HG03354 (cell line): ENCODE results near the gene ZNF197.
"Not testable (repeated sequence)": the region's sequence is repeated elsewhere in the genome, so short reads cannot be mapped to it uniquely, and the experiment has no call there.

Experiments
- ATAC-seq: cut with Tn5 transposase; IDR thresholded peaks from one replicate; pipeline ENCODE4 v1.9.1; 2021; ENCODE audit warnings: mild to moderate bottlenecking; ENCODE audit not compliant: unreplicated experiment, poor library complexity, severe bottlenecking

The ZNF197 gene

DNA sequence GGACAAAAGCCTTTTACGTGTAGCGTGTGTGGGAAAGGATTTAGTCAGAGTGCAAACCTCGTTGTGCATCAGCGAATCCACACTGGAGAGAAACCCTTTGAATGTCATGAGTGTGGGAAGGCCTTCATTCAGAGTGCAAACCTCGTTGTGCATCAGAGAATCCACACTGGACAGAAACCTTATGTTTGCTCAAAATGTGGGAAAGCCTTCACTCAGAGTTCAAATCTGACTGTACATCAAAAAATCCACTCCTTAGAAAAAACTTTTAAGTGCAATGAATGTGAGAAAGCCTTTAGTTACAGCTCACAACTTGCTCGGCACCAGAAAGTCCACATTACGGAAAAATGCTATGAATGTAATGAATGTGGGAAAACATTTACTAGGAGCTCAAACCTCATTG, 34.2 kb downstream of the ZNF197 start:
- no peak for ATAC-seq

DNA sequence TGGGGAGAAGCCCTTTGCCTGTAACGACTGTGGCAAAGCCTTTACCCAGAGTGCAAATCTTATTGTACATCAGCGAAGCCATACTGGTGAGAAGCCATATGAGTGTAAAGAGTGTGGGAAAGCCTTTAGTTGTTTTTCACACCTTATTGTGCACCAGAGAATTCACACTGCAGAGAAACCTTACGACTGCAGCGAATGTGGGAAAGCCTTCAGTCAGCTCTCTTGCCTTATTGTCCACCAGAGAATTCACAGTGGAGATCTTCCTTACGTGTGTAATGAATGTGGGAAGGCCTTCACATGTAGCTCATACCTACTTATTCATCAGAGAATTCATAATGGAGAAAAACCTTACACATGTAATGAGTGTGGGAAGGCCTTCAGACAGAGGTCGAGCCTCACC, 34.6 kb downstream of the ZNF197 start:
- no peak for ATAC-seq

DNA sequence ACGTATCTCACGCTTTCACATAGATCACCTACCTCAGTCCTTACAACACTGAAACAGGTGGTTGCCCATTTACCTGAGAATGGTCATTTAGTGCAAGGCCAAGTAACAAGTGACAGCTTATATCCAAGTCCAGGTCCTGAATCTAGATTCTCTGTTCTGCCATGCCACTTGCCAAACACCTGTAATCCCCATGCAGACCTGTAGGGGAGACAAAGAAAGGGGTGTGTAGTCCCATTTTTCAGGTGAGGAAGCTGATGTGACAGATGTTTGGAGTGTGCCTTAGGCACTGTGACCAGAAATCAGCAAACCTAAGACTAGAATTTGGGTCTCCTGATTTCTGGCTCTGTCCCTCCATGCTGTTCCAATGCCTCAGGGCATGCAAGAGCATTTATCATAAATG, 36.4 kb downstream of the ZNF197 start:
- no peak for ATAC-seq

DNA sequence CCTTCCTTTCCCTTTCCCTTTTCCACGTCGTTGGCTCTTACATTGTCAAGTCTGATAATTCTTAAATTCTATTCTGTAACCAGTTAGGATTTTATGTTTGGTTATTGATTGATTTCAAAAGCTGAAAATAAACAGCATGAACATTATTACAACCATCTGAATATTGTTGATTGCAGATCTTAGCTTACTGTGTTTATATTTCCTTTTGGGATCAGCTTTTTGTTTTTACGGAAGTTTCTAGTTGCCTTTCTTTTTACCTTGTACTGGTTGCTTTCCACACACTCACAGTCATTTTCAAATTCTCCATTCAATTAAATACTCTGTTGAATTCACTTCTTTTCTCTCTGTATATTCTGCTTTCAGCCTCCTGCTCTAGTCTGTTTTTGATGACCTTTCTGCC, 40.3 kb downstream of the ZNF197 start:
- no peak for ATAC-seq

DNA sequence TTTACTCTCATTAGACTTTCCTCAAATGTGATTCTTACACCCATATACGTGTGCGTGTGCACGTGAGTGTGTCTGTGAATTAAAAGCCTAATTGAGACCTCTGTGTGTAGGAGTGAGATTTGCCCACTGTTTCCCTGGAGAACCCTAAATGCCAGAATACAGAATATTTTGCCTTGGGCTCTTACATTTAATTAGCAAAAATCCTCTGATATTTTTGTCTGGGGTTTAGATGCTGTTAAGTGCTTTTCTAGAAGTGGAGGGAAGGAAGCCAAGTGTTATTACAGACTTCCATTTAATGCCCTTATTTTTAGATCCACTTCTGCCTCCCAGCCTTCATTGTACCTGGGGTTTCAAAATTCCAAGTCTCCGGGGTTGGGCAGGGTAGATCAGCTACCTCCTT, 41.5 kb downstream of the ZNF197 start:
- no peak for ATAC-seq

DNA sequence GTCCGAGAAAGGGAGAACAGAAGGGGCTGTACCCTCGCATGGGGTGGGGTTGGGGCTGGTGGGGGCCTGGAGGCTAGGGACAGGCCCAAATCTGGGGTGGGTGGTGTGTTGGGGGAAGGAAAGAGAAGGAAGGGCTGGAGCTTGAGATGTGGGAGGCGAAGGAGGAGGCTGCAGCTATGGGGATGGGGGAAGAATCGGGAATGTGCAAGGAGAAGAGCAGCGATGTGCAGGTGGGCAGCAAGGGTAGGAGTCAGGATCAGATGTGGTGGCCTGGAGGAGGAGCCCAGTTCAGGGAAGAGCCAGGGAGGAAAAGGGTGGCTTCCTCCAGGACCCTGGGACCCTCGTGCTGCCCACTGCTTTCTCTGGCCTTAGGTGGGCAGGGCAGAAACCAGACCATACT, 44.9 kb downstream of the ZNF197 start:
- no peak for ATAC-seq

DNA sequence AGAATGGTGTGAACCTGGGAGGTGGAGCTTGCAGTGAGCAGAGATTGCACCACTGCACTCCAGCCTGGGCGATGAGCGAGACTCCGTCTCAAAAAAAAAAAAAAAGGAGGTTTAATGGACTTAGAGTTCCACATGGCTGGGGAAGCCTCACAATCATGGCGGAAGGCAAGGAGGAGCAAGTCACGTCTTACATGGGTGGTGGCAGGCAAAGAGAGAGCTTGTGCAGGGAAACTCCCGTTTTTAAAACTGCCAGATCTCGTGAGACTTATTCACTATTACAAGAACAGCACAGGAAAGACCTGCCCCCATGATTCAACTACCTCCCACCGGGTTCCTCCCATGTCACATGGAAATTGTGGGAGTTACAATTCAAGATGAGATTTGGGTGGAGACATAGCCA, 48.6 kb downstream of the ZNF197 start:
- ATAC-seq, result not testable (repeated sequence)

DNA sequence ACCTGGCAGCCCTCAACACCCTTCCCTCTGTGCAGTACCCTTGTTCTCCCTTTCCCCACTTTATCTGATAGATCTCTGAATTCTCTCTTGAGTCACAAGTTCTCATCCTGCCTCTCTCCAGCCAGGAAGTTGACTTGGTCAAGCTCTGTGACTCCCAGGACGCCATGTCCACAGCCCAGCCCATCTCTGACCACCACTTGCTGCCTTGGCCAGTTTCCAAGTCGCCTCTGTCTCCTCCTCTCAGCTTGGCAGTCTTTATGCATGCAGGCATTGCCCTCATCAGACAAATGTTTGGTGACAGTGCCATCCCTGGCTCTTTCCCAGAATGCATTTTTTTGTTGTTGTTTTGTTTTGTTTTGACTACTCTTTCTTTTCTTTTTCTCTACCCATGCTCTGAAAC, 49.4 kb downstream of the ZNF197 start:
- no peak for ATAC-seq

DNA sequence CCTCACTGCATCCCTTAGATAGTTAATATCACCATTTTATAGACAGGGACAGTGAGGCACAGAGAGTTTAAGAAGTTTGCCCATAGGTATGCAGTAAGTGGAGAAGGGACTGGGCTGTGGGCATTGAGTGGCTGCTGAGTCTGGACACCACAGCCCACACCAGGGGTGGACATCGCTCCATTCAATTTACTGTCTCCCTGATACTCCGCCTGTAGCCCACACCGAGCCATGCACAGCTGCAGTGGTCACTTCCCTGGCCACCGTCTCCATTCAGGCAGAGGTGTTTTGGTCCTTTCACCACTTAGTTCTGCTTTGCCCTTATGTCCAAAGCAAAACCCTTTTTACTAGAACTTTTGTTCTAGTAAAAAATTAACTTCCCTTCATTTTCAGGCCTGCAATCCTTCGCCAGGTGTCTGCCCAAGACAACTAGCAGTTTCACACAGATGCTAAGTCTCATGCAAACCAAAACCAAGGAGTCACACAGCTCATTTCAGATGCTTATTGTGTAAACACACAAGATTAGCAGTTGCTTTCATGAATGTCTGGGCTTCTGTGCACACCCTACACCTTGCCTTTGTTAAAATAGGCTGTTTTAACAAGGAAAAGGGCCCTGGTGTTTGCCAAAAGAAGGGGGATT, 53.8 kb downstream of the ZNF197 start:
- ATAC-seq, result peak; percentile 85

DNA sequence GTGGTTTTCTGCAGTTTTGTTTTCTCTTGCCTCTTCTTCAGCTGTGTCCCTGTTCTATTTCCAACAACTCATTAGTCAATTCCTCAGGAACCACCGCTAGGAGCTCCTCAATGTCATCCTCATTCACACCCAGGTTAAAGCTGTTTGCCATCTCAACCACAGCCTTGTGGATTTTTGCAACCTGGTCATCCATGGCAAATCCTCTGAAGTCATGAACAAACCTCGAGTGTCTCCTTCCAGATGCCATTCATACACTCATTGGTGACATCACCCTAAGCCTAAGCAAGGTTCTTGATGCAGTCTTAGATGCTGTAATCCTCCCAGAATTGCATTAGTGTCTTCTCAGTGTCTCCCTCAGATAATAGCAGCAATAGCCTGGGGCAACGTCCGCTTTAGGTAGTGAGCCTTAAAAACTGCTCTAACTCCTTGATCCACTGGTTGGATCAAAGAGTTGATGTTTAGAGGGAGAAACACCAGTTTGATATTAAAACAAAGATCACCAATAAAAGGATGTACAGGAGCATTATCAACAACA, 56.2 kb downstream of the ZNF197 start:
- ATAC-seq, result no peak

DNA sequence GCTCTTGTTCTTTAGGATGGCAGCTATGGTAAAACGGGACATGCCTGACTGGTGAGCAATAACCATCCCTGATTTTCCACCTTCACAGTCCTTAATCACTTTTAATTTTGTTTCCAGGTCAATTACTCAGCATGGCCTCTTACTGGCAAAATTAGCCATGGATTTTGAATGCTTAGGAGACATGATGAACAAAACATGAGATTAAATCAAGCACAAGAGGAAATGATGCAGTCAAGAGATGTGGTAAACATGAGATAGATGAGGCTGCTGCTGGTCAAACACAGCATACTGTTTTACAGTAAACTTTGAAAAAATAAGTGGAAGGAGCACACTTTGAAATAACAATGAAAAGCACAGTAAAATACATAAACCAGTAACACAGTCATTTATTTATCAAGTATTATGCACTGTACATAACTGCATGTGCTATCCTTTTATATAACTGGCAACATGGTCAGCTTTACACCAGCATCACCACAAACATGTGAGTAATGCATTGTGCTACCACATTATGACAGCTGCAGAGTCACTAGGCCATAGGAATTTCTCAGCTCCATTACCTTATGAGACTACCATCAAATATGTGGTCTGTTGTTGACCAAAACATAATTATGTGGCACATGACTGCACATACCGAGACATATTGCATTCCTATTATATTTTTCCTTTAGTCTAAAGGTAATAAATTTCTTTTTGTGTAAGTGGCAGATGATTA, 57.5 kb downstream of the ZNF197 start:
- ATAC-seq, result no peak

DNA sequence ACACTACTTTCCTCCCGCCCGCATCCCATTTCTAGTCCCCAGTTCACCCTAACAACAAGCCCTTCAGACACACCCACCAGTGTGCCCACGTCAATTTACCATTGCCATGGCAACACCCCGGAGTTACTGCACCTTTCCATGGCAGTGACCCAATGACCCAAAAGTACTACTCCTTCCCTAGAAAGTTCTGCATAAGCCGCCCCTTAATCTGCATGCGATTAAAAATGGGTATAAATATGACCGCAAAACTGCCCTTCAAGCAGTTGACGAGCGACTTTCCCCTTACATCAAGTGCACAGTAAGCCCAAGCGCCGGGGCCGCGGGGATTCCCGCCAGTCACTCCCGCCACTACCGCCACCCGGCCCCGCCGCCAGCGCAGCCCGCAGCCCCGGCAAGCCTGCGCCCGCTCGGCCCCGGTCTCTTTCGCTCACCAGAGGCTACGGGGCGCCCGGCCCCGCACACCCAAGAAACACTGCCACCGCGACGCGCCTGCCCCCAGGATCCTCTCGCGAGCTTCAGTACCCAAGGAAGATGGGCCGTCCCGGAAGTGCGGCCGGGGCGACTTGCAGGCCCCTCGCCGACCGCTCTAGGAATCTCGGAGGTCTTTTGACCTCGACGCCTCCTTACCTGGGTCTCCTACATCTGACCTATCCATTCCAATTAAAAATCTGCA, 60.4 kb downstream of the ZNF197 start:
- peak; percentile 96 for ATAC-seq

DNA sequence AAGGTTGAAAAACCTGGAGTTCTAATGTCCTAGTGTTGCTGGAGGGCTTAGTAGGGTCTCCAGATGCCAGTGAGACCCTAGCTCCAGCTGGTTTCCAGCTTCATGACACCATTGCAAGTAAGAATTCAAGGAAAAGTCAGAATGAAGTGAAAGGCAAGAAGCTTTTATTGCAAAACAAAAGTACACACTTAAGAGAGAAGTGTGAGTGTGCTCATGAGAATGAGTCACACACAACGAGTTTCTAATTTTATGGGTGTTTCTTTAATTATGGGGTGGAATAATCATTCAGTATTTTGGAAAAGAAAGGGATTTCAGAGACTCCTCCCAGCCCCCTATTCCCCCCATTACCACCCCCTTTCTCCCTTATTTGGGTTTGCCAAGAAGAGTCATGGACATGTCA, 63.1 kb downstream of the ZNF197 start:
- no peak for ATAC-seq
